ENCODE measurements around the gene AMER1. TPM values are rescaled to one million over a fixed set of nuclear protein-coding genes. Genes with fewer than 3 reads are reported as not detected.
"Not testable (repeated sequence)": the region's sequence is repeated elsewhere in the genome, so short reads cannot be mapped to it uniquely, and the experiment has no call there.

AMER1 gene
- total RNA-seq, 2 experiments from 2014 or later = 7.0 to 7.4 TPM

- Histone ChIP-seq H3K27ac (ENCODE audit: low read depth, low read length, poor library complexity, severe bottlenecking) (no peak overlapping the region), H4K20me1 (ENCODE audit: insufficient read depth, low read length) (no peaks in the 10 kb centered on the region), H3K4me2 (ENCODE audit: low read length) (no peak overlapping the region), H3K4me3 (ENCODE audit: low read depth, low read length, poor library complexity, severe bottlenecking) (no peak overlapping the region), H3K36me3 (ENCODE audit: insufficient read depth, low read length) (no peaks in the 10 kb centered on the region), H3K9me2 (ENCODE audit: insufficient read depth, low read length) (no peaks in the 10 kb centered on the region), H3K4me1 (ENCODE audit: insufficient read depth, low read length, poor library complexity, severe bottlenecking) (no peaks in the 10 kb centered on the region), H3K79me2 (ENCODE audit: insufficient read depth, low read depth, low read length) (no peaks in the 10 kb centered on the region), H2AFZ (ENCODE audit: low read length) (no peak overlapping the region), H3K9me3 (ENCODE audit: low read length) (no peaks in the 10 kb centered on the region)
- TF ChIP-seq CTCF (conservative IDR thresholded peaks at IDR 0.05; ENCODE audit: low read length) (no peak), EZH2phosphoT487 (IDR thresholded peaks at IDR 0.05; ENCODE audit: borderline replicate concordance, low read depth, low read length) (no peak)
- BruUV-seq (replicated peaks) = no TSS peak
- ChIA-PET CTCF (ENCODE audit: unreplicated experiment) (no interaction called here), POLR2A (no interaction called here)
- intact Hi-C loops (cut with micrococcal nuclease; ENCODE audit: unreplicated experiment) = no loop called here
- no peak for DNase-seq (ENCODE audit: low spot score)
Measured at GRCh38 chrX:64229154-64229553, 23.6 kb upstream of the AMER1 start.

DNA sequence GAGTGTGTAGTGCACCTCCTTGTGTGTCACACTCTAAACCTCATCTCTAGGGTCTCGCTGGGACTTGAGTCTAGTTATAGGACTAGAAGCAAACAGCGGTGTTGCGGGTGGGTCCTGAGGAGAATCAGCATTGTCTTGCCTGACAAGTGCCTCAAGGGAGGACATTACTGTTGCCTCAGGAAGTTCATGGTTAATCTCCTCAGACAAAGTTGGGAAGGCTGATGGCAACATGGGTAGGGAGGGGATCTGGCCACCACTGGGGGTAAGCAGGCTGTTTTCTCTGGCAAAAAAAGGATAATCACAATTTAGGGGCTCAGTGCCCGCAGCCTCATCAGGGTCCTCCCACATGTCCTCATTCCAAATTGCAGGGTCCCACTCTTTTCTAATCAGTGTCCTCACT lies 12.5 kb upstream of the AMER1 start:
- no peak for TF ChIP-seq EZH2phosphoT487 (IDR thresholded peaks at IDR 0.05; ENCODE audit: borderline replicate concordance, low read depth, low read length)
- no peak for TF ChIP-seq CTCF (conservative IDR thresholded peaks at IDR 0.05; ENCODE audit: low read length)
- intact Hi-C loops (cut with micrococcal nuclease; ENCODE audit: unreplicated experiment) = no loop called here
- Histone ChIP-seq H3K9me3 (ENCODE audit: low read length) (no peaks in the 10 kb centered on the region), H2AFZ (ENCODE audit: low read length) (no peak overlapping the region), H3K4me1 (ENCODE audit: insufficient read depth, low read length, poor library complexity, severe bottlenecking) (no peaks in the 10 kb centered on the region), H3K36me3 (ENCODE audit: insufficient read depth, low read length) (no peaks in the 10 kb centered on the region), H3K79me2 (ENCODE audit: insufficient read depth, low read depth, low read length) (no peaks in the 10 kb centered on the region), H3K4me3 (ENCODE audit: low read depth, low read length, poor library complexity, severe bottlenecking) (no peak overlapping the region), H3K27ac (ENCODE audit: low read depth, low read length, poor library complexity, severe bottlenecking) (no peak overlapping the region), H3K9me2 (ENCODE audit: insufficient read depth, low read length) (no peaks in the 10 kb centered on the region), H3K4me2 (ENCODE audit: low read length) (no peak overlapping the region), H4K20me1 (ENCODE audit: insufficient read depth, low read length) (no peaks in the 10 kb centered on the region)
- BruUV-seq (replicated peaks) = no TSS peak
- ChIA-PET CTCF (ENCODE audit: unreplicated experiment) (no interaction called here), POLR2A (no interaction called here)
- no peak for DNase-seq (ENCODE audit: low spot score)

DNA sequence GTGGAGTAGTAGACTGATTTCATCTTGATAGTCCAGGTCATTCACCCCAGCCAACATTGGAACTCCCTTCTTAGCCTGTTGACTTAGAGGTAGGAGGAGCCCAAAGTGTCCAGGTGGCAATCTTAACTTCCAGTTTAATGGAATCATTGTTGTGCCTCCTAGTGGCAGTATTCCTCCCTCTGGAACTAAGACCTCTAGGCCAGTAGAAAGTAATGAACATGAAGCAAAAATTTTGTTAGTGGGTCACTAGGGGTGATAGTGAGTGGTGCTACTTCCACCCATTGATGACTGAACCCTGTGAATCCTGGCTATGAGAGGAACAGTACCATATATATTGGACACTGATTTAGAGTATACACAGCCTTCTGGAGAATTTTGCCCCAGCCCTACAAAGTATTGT lies 8.5 kb upstream of the AMER1 start:
- CTCF ChIA-PET (ENCODE audit: unreplicated experiment); H3K36me3 ChIP-seq (ENCODE audit: insufficient read depth, low read length); H3K4me1 ChIP-seq (ENCODE audit: insufficient read depth, low read length, poor library complexity, severe bottlenecking); H3K4me3 ChIP-seq (ENCODE audit: low read depth, low read length, poor library complexity, severe bottlenecking); H3K9me3 ChIP-seq (ENCODE audit: low read length); intact Hi-C loops (cut with micrococcal nuclease; ENCODE audit: unreplicated experiment); H4K20me1 ChIP-seq (ENCODE audit: insufficient read depth, low read length); H3K4me2 ChIP-seq (ENCODE audit: low read length); H3K79me2 ChIP-seq (ENCODE audit: insufficient read depth, low read depth, low read length); H2AFZ ChIP-seq (ENCODE audit: low read length); H3K9me2 ChIP-seq (ENCODE audit: insufficient read depth, low read length); H3K27ac ChIP-seq (ENCODE audit: low read depth, low read length, poor library complexity, severe bottlenecking); POLR2A ChIA-PET; BruUV-seq (replicated peaks); DNase-seq (ENCODE audit: low spot score): not testable (repeated sequence)
